Caco-2 (cell line): ENCODE data around the gene APRT. TPM values are rescaled to one million over a fixed set of nuclear protein-coding genes. Genes with fewer than 3 reads are reported as not detected.
A peak's percentile ranks its signal among the peaks of the same experiment; 100 is the strongest.

ENCODE experiments used
- BruUV-seq: library from RNA; stranded (reverse); fragments of 400-500 nt; replicated peaks from 2 replicates; lab custom pipeline; 2021; lab: Mats Ljungman, UMichigan
- CTCF ChIA-PET: fragments of 300-600 bp; sonication (Branson Sonifier 250); formaldehyde crosslinking; loops from one replicate; lab custom pipeline; 2022; ENCODE audit warnings: antibody characterized with exemption; lab: Charles Lee
- POLR2A ChIA-PET: fragments of 300-600 bp; sonication (Branson Sonifier 250); formaldehyde crosslinking; loops from one replicate; lab custom pipeline; 2022; ENCODE audit warnings: antibody characterized with exemption; lab: Charles Lee
- DNase-seq, 2 experiments: peaks; one replicate each; pipeline versions ENCODE4 v3.0.0 to v3.0.0-alpha.2; 2020 to 2022
- H3K27me3 ChIP-seq: replicated peaks from 2 replicates; pipeline ENCODE4 v1.6.0; 2011; ENCODE audit warnings: low read length; ENCODE audit not compliant: control insufficient read depth, insufficient read depth
- H3K36me3 ChIP-seq: 2 replicates; pipeline ENCODE4 v1.5.1; 2011; ENCODE audit warnings: low read length; ENCODE audit not compliant: control insufficient read depth, insufficient read depth
- H3K4me1 ChIP-seq: fragments of 250-450 bp; sonication (Bioruptor Pico); 2 replicates; pipeline ENCODE4 v1.5.1; 2020; ENCODE audit warnings: mild to moderate bottlenecking
- H3K4me3 ChIP-seq: 2 replicates; pipeline ENCODE4 v1.5.1; 2011; ENCODE audit warnings: low read depth, mild to moderate bottlenecking, control low read depth, low read length
- H3K9me3 ChIP-seq: fragments of 250-450 bp; sonication (Bioruptor Pico); 2 replicates; pipeline ENCODE4 v1.5.1; 2020; ENCODE audit warnings: mild to moderate bottlenecking, moderate library complexity
- H3K27ac Mint-ChIP-seq: one replicate; pipeline ENCODE4 v1.8.0; 2022; ENCODE audit warnings: mixed read lengths; ENCODE audit not compliant: unreplicated experiment
- H3K27me3 Mint-ChIP-seq: one replicate; pipeline ENCODE4 v1.8.0; 2022; ENCODE audit warnings: mixed read lengths; ENCODE audit not compliant: insufficient read depth, unreplicated experiment
- H3K36me3 Mint-ChIP-seq: one replicate; pipeline ENCODE4 v1.8.0; 2022; ENCODE audit warnings: mild to moderate bottlenecking, mixed read lengths; ENCODE audit not compliant: insufficient read depth, unreplicated experiment
- H3K4me1 Mint-ChIP-seq: one replicate; pipeline ENCODE4 v1.8.0; 2022; ENCODE audit warnings: low read depth, mixed read lengths; ENCODE audit not compliant: unreplicated experiment
- H3K4me3 Mint-ChIP-seq: one replicate; pipeline ENCODE4 v1.8.0; 2022; ENCODE audit warnings: mild to moderate bottlenecking, moderate library complexity, mixed read lengths; ENCODE audit not compliant: unreplicated experiment
- H3K9me3 Mint-ChIP-seq: one replicate; pipeline ENCODE4 v1.8.0; 2022; ENCODE audit warnings: mixed read lengths; ENCODE audit not compliant: unreplicated experiment
- CTCF ChIP-seq, 2 experiments: fragments of 200-600 bp in 1 of 2; IDR thresholded peaks; 1 replicate in 1 of 2; 2 replicates in 1 of 2; pipeline versions ENCODE4 v1.5.1 to v1.8.0; 2011 to 2022; ENCODE audit warnings: antibody characterized with exemption in 1 of 2, control low read depth in 1 of 2, inconsistent platforms in 1 of 2, low read depth in 1 of 2, low read length in 1 of 2, mild to moderate bottlenecking in 1 of 2, moderate library complexity in 1 of 2; ENCODE audit not compliant: insufficient read depth in 1 of 2, severe bottlenecking in 1 of 2, unreplicated experiment in 1 of 2
- intact Hi-C: fragments of 100-400 bp; cut with micrococcal nuclease; formaldehyde crosslinking; loops from one replicate; pipeline ENCODE4 v1.10.0; 2022; ENCODE audit not compliant: unreplicated experiment
- total RNA-seq: library from RNA; stranded (reverse); gene quantifications from 2 replicates; pipeline ENCODE4 v1.2.3, GENCODE V29; 2022

The APRT gene
- total RNA-seq, 1 experiment from 2014 or later = 251 TPM

- CTCF ChIA-PET = interaction anchor here (2.4 kb wide), 1 partner anchor 31 kb away, joined by 14 read pairs; no protein-coding TSS in a partner anchor
- Histone ChIP-seq H3K27me3 (no peaks in the 10 kb centered on the region), H3K4me3 (no peak overlapping the region), H3K9me3 (no peaks in the 10 kb centered on the region), H3K4me1 (peaks cover 92% of the 10 kb centered on the region), H3K36me3 (no peaks in the 10 kb centered on the region; the same call in 1 of the 2 replicates)
- POLR2A ChIA-PET = interaction anchor here (0.5 kb wide), 1 partner anchor 357 kb away, joined by 5 read pairs; no protein-coding TSS in a partner anchor
- Mint-ChIP-seq H3K4me3 (no peak overlapping the region), H3K4me1 (peaks cover 31% of the 10 kb centered on the region), H3K27ac (peak overlapping the region; percentile 75), H3K36me3 (peaks cover 65% of the 10 kb centered on the region), H3K9me3 (no peaks in the 10 kb centered on the region), H3K27me3 (no peaks in the 10 kb centered on the region)
- DNase-seq = no peak
- no TSS peak for BruUV-seq
- intact Hi-C loops = no loop called here
- TF ChIP-seq CTCF (IDR thresholded peaks at IDR 0.05; ENCODE audit: insufficient read depth in 1 of 2, low read depth in 1 of 2, low read length in 1 of 2, severe bottlenecking in 1 of 2, unreplicated experiment in 1 of 2) = no peak
Observed at GRCh38 chr16:88768071-88768783, 43.5 kb downstream of the APRT start.

GRCh38 chr16:88767546-88768070 lies 44.1 kb downstream of the APRT start:
- H3K36me3 Mint-ChIP-seq = peaks cover 60% of the 10 kb centered on the region
- TF ChIP-seq CTCF (IDR thresholded peaks at IDR 0.05; ENCODE audit: insufficient read depth in 1 of 2, low read depth in 1 of 2, low read length in 1 of 2, severe bottlenecking in 1 of 2, unreplicated experiment in 1 of 2) = no peak
- H3K27me3 ChIP-seq = no peaks in the 10 kb centered on the region
- CTCF ChIA-PET = interaction anchor here (1.5 to 2.4 kb wide), 2 partner anchors 17 to 30 kb away, joined by 3 to 14 read pairs; no protein-coding TSS in a partner anchor
- intact Hi-C loops = no loop called here
- no peaks in the 10 kb centered on the region; the same call in 1 of the 2 replicates for H3K36me3 ChIP-seq
- POLR2A ChIA-PET = no interaction called here
- H3K27me3 Mint-ChIP-seq = no peaks in the 10 kb centered on the region
- H3K4me1 Mint-ChIP-seq = peaks cover 33% of the 10 kb centered on the region
- no peak overlapping the region for H3K4me3 Mint-ChIP-seq
- no peaks in the 10 kb centered on the region for H3K9me3 Mint-ChIP-seq
- no peak overlapping the region for H3K4me3 ChIP-seq
- H3K9me3 ChIP-seq = no peaks in the 10 kb centered on the region
- H3K27ac Mint-ChIP-seq = peak overlapping the region; percentile 75
- peaks cover 92% of the 10 kb centered on the region for H3K4me1 ChIP-seq
- no TSS peak for BruUV-seq
- no peak for DNase-seq

- no peak for TF ChIP-seq CTCF (IDR thresholded peaks at IDR 0.05; ENCODE audit: insufficient read depth in 1 of 2, low read depth in 1 of 2, low read length in 1 of 2, severe bottlenecking in 1 of 2, unreplicated experiment in 1 of 2)
Observed at GRCh38 chr16:88766975-88767374, 44.8 kb downstream of the APRT start.

More at GRCh38 chr16:88766975-88767374, 44.8 kb downstream of the APRT start:
- no peak for DNase-seq
- no peaks in the 10 kb centered on the region; the same call in 1 of the 2 replicates for H3K36me3 ChIP-seq
- H3K36me3 Mint-ChIP-seq = peaks cover 58% of the 10 kb centered on the region
- BruUV-seq = no TSS peak
- no peaks in the 10 kb centered on the region for H3K27me3 ChIP-seq
- no peaks in the 10 kb centered on the region for H3K27me3 Mint-ChIP-seq
- no peaks in the 10 kb centered on the region for H3K9me3 ChIP-seq
- peaks cover 92% of the 10 kb centered on the region for H3K4me1 ChIP-seq
- H3K4me3 Mint-ChIP-seq = peak overlapping the region; percentile 25
- POLR2A ChIA-PET = no interaction called here
- CTCF ChIA-PET = interaction anchor here (0.6 to 2.4 kb wide), 3 partner anchors 17 to 29 kb away, joined by 3 to 14 read pairs (median 4); partner anchors contain the start of gene PIEZO1
- peak overlapping the region; percentile 75 for H3K27ac Mint-ChIP-seq
- H3K9me3 Mint-ChIP-seq = no peaks in the 10 kb centered on the region
- H3K4me1 Mint-ChIP-seq = peaks cover 33% of the 10 kb centered on the region
- intact Hi-C loops = no loop called here
- no peak overlapping the region for H3K4me3 ChIP-seq
